ENCODE measurements around the gene IL1RL2.

The IL1RL2 gene
- 1.0 to 4.1 reads per million in 2 experiments for total RNA-seq

- no peak for DNase-seq (ENCODE audit: low read depth)
Observed at GRCh38 chr2:102186791-102187495, at the start of gene IL1RL2. Gene IL1RL2, plus strand, starts transcription at chr2:102187023. Its CDS starts 845 bp downstream, at chr2:102187868.

- no peak for DNase-seq (ENCODE audit: low read depth)
Observed at GRCh38 chr2:102137138-102137537, 49.7 kb upstream of the IL1RL2 start.

- no peak for DNase-seq (ENCODE audit: low read depth)
Observed at GRCh38 chr2:102138331-102138730, 48.5 kb upstream of the IL1RL2 start.

GRCh38 chr2:102139851-102140250 is 47.0 kb upstream of the IL1RL2 start:
- DNase-seq (ENCODE audit: low read depth) = no peak

GRCh38 chr2:102140377-102140776 is 46.4 kb upstream of the IL1RL2 start:
- DNase-seq (ENCODE audit: low read depth) = no peak

GRCh38 chr2:102141011-102141943 is 45.5 kb upstream of the IL1RL2 start:
- DNase-seq (ENCODE audit: low read depth) = no peak

GRCh38 chr2:102141970-102142828 is 44.6 kb upstream of the IL1RL2 start, which contains the start of gene IL1R1:
Gene IL1R1, plus strand, starts transcription at chr2:102142746. Its CDS starts 14,979 bp downstream, at chr2:102157725.
- DNase-seq (ENCODE audit: low read depth) = no peak

- DNase-seq (ENCODE audit: low read depth) = no peak
Observed at GRCh38 chr2:102142829-102143449, 43.9 kb upstream of the IL1RL2 start.

- no peak for DNase-seq (ENCODE audit: low read depth)
Observed at GRCh38 chr2:102143450-102143985, 43.3 kb upstream of the IL1RL2 start.

- DNase-seq (ENCODE audit: low read depth) = no peak
Observed at GRCh38 chr2:102144128-102144527, 42.7 kb upstream of the IL1RL2 start.

GRCh38 chr2:102145107-102145506 is 41.7 kb upstream of the IL1RL2 start:
- DNase-seq (ENCODE audit: low read depth) = no peak

GRCh38 chr2:102145934-102146333 is 40.9 kb upstream of the IL1RL2 start:
- DNase-seq (ENCODE audit: low read depth) = no peak

GRCh38 chr2:102147935-102148334 is 38.9 kb upstream of the IL1RL2 start:
- no peak for DNase-seq (ENCODE audit: low read depth)

- no peak for DNase-seq (ENCODE audit: low read depth)
Observed at GRCh38 chr2:102149243-102149642, 37.6 kb upstream of the IL1RL2 start.

GRCh38 chr2:102149644-102150455 is 37.0 kb upstream of the IL1RL2 start:
- no peak for DNase-seq (ENCODE audit: low read depth)

GRCh38 chr2:102154364-102154763 is 32.5 kb upstream of the IL1RL2 start:
- DNase-seq (ENCODE audit: low read depth) = no peak

- no peak for DNase-seq (ENCODE audit: low read depth)
Observed at GRCh38 chr2:102154946-102155702, 31.7 kb upstream of the IL1RL2 start.

- no peak for DNase-seq (ENCODE audit: low read depth)
Observed at GRCh38 chr2:102155703-102156515, 30.9 kb upstream of the IL1RL2 start.
